ENCODE measurements around the gene HPX. TPM values are rescaled to one million over a fixed set of nuclear protein-coding genes. Genes with fewer than 3 reads are reported as not detected.

The HPX gene
- total RNA-seq, 1 experiment from 2014 or later, result 1.2 TPM

- no peak overlapping the region for H3K4me3 Mint-ChIP-seq
- Histone ChIP-seq H3K4me2 (ENCODE audit: insufficient read depth, insufficient read length, low read length) (no peak overlapping the region), H3K9me3 (ENCODE audit: control insufficient read depth, low read depth, low read length) (no peaks in the 10 kb centered on the region), H3K79me1 (ENCODE audit: insufficient read depth, low read depth, low read length, poor library complexity, severe bottlenecking) (no peaks in the 10 kb centered on the region), H2BK20ac (ENCODE audit: low read depth, low read length, poor library complexity, severe bottlenecking) (no peak overlapping the region), H2BK5ac (ENCODE audit: insufficient read length, low read length) (no peak overlapping the region), H3K27ac (ENCODE audit: insufficient read length, low read depth, low read length) (no peak overlapping the region), H4K91ac (ENCODE audit: insufficient read length, low read depth, low read length) (no peak overlapping the region), H2BK12ac (ENCODE audit: insufficient read length, low read depth, low read length) (no peak overlapping the region), H3K56ac (ENCODE audit: insufficient read length, low read depth, low read length) (no peak overlapping the region), H2AK5ac (ENCODE audit: insufficient read length, low read length) (no peak overlapping the region), H3T11ph (ENCODE audit: low read length) (no peak overlapping the region), H3K23me2 (ENCODE audit: insufficient read length, low read depth, low read length, poor library complexity, severe bottlenecking) (no peaks in the 10 kb centered on the region), H4K20me1 (ENCODE audit: control insufficient read depth, insufficient read depth, insufficient read length) (no peaks in the 10 kb centered on the region), H2AFZ (ENCODE audit: low read length) (no peak overlapping the region), H3K27me3 (ENCODE audit: insufficient read depth, low read length) (no peaks in the 10 kb centered on the region), H3K4ac (ENCODE audit: low read depth, low read length) (no peak overlapping the region), H3K9ac (ENCODE audit: extremely low read depth, insufficient read length, low read length) (no peak overlapping the region), H3K14ac (ENCODE audit: insufficient read depth, low read length) (no peak overlapping the region), H2BK120ac (ENCODE audit: low read depth, low read length, poor library complexity, severe bottlenecking) (no peak overlapping the region), H3K79me2 (ENCODE audit: insufficient read depth, low read length) (no peaks in the 10 kb centered on the region), H3K4me1 (ENCODE audit: insufficient read depth, low read length) (no peaks in the 10 kb centered on the region), H3K18ac (ENCODE audit: insufficient read length, low read depth, low read length) (no peak overlapping the region), H4K8ac (replicated peaks; ENCODE audit: insufficient read length, low read depth, low read length) (no peak overlapping the region), H3K23ac (ENCODE audit: insufficient read length, low read depth, low read length) (no peak overlapping the region), H2BK15ac (ENCODE audit: low read depth, low read length) (no peak overlapping the region), H4K5ac (ENCODE audit: insufficient read length, low read depth, low read length) (no peak overlapping the region)
- no peaks in the 10 kb centered on the region for H3K27me3 Mint-ChIP-seq (ENCODE audit: low read depth)
- no peak for DNase-seq
- peaks cover 0 to 17% (median 6%) of the 10 kb centered on the region in 3 experiments; a peak in 3 of 7 replicates for H3K36me3 Mint-ChIP-seq (ENCODE audit: insufficient read depth in 1 of 3, low read depth in 3 of 3)
- WGBS (ENCODE audit: extremely low coverage, insufficient read length, low lambda C conversion rate), result no CpG with 5 or more reads among the region's 2 CpGs
- H3K9me3 Mint-ChIP-seq, result no peaks in the 10 kb centered on the region
- TF ChIP-seq CTCF (conservative IDR thresholded peaks at IDR 0.05), result no peak
- no peak overlapping the region for H3K27ac Mint-ChIP-seq
- no peaks in the 10 kb centered on the region for H3K4me1 Mint-ChIP-seq
Measured at GRCh38 chr11:6453152-6453551, 12.4 kb upstream of the HPX start.
